Measurements from ENCODE around the gene EVX2.

DNA sequence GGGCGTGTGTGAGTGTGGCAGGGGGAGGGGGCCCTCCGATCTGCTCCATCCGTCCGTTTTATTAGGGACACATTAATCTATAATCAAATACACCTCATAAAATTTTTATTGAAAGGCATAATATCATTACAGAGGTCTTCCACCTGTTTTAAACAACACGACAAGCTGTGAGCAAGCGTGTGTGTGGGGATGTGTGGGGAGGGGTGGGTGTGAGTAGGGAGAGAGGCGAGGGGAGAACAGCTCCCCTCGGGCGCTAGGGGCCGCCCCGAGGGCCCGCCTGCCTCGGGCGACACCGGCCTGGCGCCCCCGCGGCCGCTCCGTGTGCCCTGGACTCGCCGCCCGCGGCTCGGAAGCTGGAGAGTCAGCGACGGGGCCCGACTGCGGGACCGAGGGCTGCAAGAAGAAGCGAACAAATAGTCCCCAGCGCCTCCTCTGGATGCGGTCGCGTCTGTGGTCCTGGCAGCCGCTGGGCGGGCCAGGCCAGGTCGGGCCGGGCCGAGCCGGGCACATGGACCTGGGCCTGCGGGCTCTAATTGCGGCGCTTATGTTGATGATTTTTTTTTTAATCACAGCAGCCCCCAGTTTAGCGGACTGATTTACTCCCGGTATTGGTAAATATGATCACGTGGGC lies 38.4 kb upstream of the EVX2 start:
- TF ChIP-seq POLR2A (IDR thresholded peaks at IDR 0.05) (no peak), CTCF (IDR thresholded peaks at IDR 0.05) (no peak)

Measured in thyroid gland (tissue), 4 donors.